Esophagus muscularis mucosa (tissue), 4 donors: ENCODE measurements around the gene PAQR6. TPM values are rescaled to one million over a fixed set of nuclear protein-coding genes. Genes with fewer than 3 reads are reported as not detected.

Experiments used
- DNase-seq: peaks from one replicate; pipeline ENCODE4 v3.0.0-alpha.2; 2017; ENCODE audit errors: extremely low spot score
- H3K27ac ChIP-seq, 4 donors: fragments of 200-600 bp; sonication (generic); replicated peaks in 1 of 4; 1 replicate in 3 of 4; 2 replicates in 1 of 4; pipeline ENCODE4 v1.5.1; 2016 to 2019; ENCODE audit warnings: mild to moderate bottlenecking in 1 of 4
- H3K27me3 ChIP-seq, 4 donors: fragments of 200-600 bp; sonication (generic); one replicate each; pipeline versions ENCODE4 v1.5.1 to v1.6.0; 2016 to 2019
- H3K36me3 ChIP-seq, 4 donors: fragments of 200-600 bp; sonication (generic); one replicate each; pipeline ENCODE4 v1.5.1; 2016 to 2019
- H3K4me1 ChIP-seq, 4 donors: fragments of 200-600 bp; sonication (generic); one replicate each; pipeline ENCODE4 v1.5.1; 2016 to 2019
- H3K4me3 ChIP-seq, 4 donors: fragments of 200-600 bp; sonication (generic); 1 replicate in 2 of 4; 2 replicates in 2 of 4; pipeline ENCODE4 v1.5.1; 2016 to 2019; ENCODE audit warnings: mild to moderate bottlenecking in 4 of 4, moderate library complexity in 1 of 4
- H3K9me3 ChIP-seq, 4 donors: fragments of 200-600 bp; sonication (generic); 1 replicate in 3 of 4; 2 replicates in 1 of 4; pipeline ENCODE4 v1.5.1; 2016 to 2019
- EP300 ChIP-seq: sonication (generic); formaldehyde crosslinking; IDR thresholded peaks from one replicate; pipeline ENCODE4 v1.6.1; 2017; ENCODE audit warnings: antibody characterized with exemption
- POLR2A ChIP-seq: fragments of 450-650 bp; IDR thresholded peaks from one replicate; pipeline ENCODE4 v1.6.1; 2017; ENCODE audit warnings: antibody characterized with exemption, moderate library complexity, mild to moderate bottlenecking, low read depth
- POLR2AphosphoS5 ChIP-seq, 2 donors: sonication (generic); formaldehyde crosslinking; IDR thresholded peaks; one replicate each; pipeline ENCODE4 v1.6.1; 2017; ENCODE audit warnings: antibody characterized with exemption in 2 of 2
- WGBS: methylation state at CpG from one replicate; pipeline ENCODE4 v1.1.5; 2018; 5-methylcytosine and 5-hydroxymethylcytosine counted together
- intact Hi-C: fragments of 100-400 bp; cut with DNase I; formaldehyde crosslinking; loops from one replicate; pipeline ENCODE4 v1.15.1; 2023
- total RNA-seq, 4 donors: library from RNA; depleted of rRNA; stranded (reverse); fragments of >200 nt; gene quantifications; one replicate each; pipeline versions ENCODE4 v1.1.0 to v1.2.1, GENCODE V29; 2016
- TF ChIP-seq, protein P1 (sequence below), 3 experiments: fragments of 200-600 bp in 2 of 3; fragments of 450-650 bp in 1 of 3; sonication (generic) in 2 of 3; IDR thresholded peaks; one replicate each; pipeline ENCODE4 v1.5.1; 2017 to 2019; ENCODE audit warnings: antibody characterized with exemption in 3 of 3, mild to moderate bottlenecking in 2 of 3, moderate library complexity in 1 of 3

The PAQR6 gene
- total RNA-seq, 4 donors from 2014 or later: 2.2 to 2.9 (median 2.7) TPM

DNA sequence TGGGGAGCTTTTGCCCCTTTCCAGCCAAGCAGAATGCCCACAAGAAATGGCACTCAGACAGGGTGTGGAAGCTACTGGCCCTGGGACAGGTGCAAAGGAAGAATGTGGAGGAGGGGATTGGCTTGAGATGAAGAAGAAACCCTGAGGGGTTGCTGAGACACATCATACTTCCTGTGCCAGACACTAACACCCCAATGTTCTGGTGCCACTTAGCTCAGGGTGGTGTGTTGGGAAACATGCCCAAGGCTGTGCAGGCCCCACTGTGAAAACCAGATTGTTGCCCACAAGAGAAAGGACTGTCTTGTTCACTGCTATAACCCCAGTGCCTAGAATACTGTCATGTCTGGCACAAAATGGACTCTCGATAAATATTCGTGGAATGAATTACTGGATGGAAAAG is 9.9 kb upstream of the PAQR6 start:
- Histone ChIP-seq H3K36me3 (peaks cover 75 to 100% (median 97%) of the 10 kb centered on the region in 4 donors), H3K9me3 (no peaks in the 10 kb centered on the region), H3K27ac (no peak overlapping the region), H3K4me3 (no peak overlapping the region), H3K4me1 (peaks cover 0 to 3% (median 0%) of the 10 kb centered on the region in 4 donors), H3K27me3 (no peaks in the 10 kb centered on the region)
- 80% methylated on average over 2 of the region's 2 CpGs for WGBS
- no peak for DNase-seq
- TF ChIP-seq, protein P1, sequence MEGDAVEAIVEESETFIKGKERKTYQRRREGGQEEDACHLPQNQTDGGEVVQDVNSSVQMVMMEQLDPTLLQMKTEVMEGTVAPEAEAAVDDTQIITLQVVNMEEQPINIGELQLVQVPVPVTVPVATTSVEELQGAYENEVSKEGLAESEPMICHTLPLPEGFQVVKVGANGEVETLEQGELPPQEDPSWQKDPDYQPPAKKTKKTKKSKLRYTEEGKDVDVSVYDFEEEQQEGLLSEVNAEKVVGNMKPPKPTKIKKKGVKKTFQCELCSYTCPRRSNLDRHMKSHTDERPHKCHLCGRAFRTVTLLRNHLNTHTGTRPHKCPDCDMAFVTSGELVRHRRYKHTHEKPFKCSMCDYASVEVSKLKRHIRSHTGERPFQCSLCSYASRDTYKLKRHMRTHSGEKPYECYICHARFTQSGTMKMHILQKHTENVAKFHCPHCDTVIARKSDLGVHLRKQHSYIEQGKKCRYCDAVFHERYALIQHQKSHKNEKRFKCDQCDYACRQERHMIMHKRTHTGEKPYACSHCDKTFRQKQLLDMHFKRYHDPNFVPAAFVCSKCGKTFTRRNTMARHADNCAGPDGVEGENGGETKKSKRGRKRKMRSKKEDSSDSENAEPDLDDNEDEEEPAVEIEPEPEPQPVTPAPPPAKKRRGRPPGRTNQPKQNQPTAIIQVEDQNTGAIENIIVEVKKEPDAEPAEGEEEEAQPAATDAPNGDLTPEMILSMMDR (IDR thresholded peaks at IDR 0.05): no peak
- TF ChIP-seq POLR2A: no peak
- intact Hi-C loops: no loop called here

DNA sequence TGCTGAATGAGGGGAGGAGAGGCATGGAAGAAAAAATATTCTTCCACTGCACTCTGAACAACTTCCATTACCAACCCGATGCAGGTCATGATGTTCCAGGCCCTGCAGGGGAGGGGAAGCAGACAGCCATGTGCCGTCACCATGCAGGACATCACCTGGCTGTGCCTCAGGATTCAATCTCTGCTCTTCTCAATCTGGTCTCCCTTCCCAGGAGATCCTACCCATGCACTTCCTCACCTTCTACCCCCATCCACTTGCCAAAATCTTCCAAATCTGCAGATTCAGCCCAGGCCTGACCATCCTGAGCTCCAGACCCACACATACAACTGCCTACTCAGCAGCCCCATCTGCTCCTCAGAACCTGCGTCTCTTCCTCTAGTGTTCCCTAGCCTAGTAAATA is 5.8 kb upstream of the PAQR6 start:
- Histone ChIP-seq H3K27me3 (no peaks in the 10 kb centered on the region), H3K27ac (no peak overlapping the region), H3K4me3 (no peak overlapping the region), H3K4me1 (peaks cover 0 to 11% (median 4%) of the 10 kb centered on the region in 4 donors), H3K9me3 (no peaks in the 10 kb centered on the region), H3K36me3 (peaks cover 64 to 97% (median 94%) of the 10 kb centered on the region in 4 donors)
- TF ChIP-seq POLR2AphosphoS5 (IDR thresholded peaks at IDR 0.05): no peak
- TF ChIP-seq POLR2A: no peak
- no peak for TF ChIP-seq EP300
- TF ChIP-seq, protein P1 (IDR thresholded peaks at IDR 0.05): no peak
- intact Hi-C loops: no loop called here
- DNase-seq: no peak
- 87% methylated on average over 3 of the region's 3 CpGs for WGBS

DNA sequence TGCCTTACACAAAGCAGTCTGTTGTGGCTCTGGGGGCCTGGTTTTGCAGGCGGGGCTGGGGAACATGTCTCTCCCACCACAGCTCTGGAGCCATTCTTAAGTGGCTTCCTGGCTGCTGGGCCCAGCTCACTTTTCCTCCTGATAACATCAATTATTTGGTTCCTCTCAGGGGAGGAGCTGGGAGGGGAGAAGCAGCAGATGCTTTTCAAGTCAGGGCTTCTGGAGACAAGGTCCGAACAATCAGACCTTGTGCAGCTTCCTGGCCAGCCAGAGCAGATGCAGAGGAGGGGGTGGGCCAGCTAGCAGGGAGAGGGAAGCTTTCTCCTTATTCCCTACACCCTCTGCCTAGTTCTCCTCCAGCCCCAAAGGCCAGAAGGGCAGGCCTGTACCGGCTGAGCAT is 3.7 kb upstream of the PAQR6 start:
- no peaks in the 10 kb centered on the region for H3K9me3 ChIP-seq
- WGBS: 36% methylated on average over 3 of the region's 3 CpGs
- TF ChIP-seq EP300 (no peak), POLR2A (no peak), POLR2AphosphoS5 (IDR thresholded peaks at IDR 0.05) (no peak)
- TF ChIP-seq, protein P1 (IDR thresholded peaks at IDR 0.05): no peak
- intact Hi-C loops: no loop called here
- peaks cover 48 to 76% (median 73%) of the 10 kb centered on the region in 4 donors for H3K36me3 ChIP-seq
- H3K27me3 ChIP-seq: peaks cover 0 to 5% (median 0%) of the 10 kb centered on the region in 4 donors
- no peak overlapping the region for H3K4me3 ChIP-seq
- no peak for DNase-seq
- peaks cover 17 to 26% (median 22%) of the 10 kb centered on the region in 4 donors for H3K4me1 ChIP-seq
- no peak overlapping the region for H3K27ac ChIP-seq

DNA sequence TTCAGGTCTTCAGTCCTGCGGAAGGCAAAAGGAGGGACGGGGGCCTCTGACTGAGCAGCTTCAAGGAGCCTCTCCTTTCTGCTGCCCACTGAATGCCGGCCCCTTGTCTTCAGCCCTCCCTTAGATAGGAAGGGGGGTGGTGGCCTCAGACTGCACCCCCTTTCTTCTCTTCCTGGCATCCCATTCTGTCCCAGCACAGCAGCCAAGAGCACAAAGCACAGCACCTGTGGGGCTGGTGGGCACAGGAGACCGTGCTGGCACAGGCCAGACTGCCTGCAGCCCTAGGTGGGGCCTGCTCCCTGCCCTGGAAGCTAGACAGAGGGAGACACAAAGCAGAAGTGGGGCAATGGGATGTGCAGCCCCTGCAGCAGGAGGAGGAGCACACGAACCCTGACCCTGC is 1.7 kb upstream of the PAQR6 start:
- H3K4me1 ChIP-seq: peaks cover 30 to 42% (median 39%) of the 10 kb centered on the region in 4 donors
- H3K36me3 ChIP-seq: peaks cover 36 to 56% (median 54%) of the 10 kb centered on the region in 4 donors
- H3K27me3 ChIP-seq: peaks cover 0 to 24% (median 8%) of the 10 kb centered on the region in 4 donors
- no peak for DNase-seq
- intact Hi-C loops: no loop called here
- TF ChIP-seq POLR2AphosphoS5 (IDR thresholded peaks at IDR 0.05): no peak
- no peak for TF ChIP-seq POLR2A
- TF ChIP-seq EP300: no peak
- TF ChIP-seq, protein P1 (IDR thresholded peaks at IDR 0.05): no peak
- no peaks in the 10 kb centered on the region for H3K9me3 ChIP-seq
- H3K27ac ChIP-seq: no peak overlapping the region
- WGBS: 74% methylated on average over 4 of the region's 5 CpGs
- no peak overlapping the region for H3K4me3 ChIP-seq

DNA sequence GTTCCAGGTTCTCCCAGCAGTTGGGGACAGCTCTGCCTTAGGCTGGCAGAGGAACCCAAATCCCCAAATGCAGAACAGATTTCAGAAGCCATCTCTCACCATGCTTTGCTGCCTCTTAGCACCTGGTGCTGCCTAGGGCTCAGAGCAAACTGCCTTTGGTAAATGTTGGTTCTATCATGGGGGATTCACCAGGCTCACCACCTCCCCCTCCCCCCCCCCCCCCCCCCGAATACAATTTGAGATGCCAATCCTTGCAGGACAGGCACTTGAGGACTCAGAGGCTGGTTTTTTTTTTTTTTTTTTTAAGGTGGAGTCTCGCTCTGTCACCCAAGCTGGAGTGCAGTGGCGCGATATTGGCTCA is 447 bp upstream of the PAQR6 start:
- DNase-seq: no peak
- H3K36me3 ChIP-seq: peaks cover 32 to 45% (median 43%) of the 10 kb centered on the region in 4 donors
- peaks cover 30 to 42% (median 39%) of the 10 kb centered on the region in 4 donors for H3K4me1 ChIP-seq
- peaks cover 0 to 33% (median 8%) of the 10 kb centered on the region in 4 donors for H3K27me3 ChIP-seq
- no peaks in the 10 kb centered on the region for H3K9me3 ChIP-seq
- 82% methylated on average over 4 of the region's 4 CpGs for WGBS
- TF ChIP-seq EP300 (no peak), POLR2AphosphoS5 (IDR thresholded peaks at IDR 0.05) (no peak), POLR2A (no peak)
- TF ChIP-seq, protein P1 (IDR thresholded peaks at IDR 0.05): no peak
- no peak overlapping the region for H3K4me3 ChIP-seq
- intact Hi-C loops: no loop called here
- H3K27ac ChIP-seq: no peak overlapping the region
